HTR-8/SVneo (cell line): ENCODE results near the gene RDH16.
"Not testable (repeated sequence)": the region's sequence is repeated elsewhere in the genome, so short reads cannot be mapped to it uniquely, and the experiment has no call there.

Experiments
- DNase-seq: peaks from one replicate; pipeline ENCODE4 v3.0.0; 2011; ENCODE audit warnings: low spot score, mixed read lengths; ENCODE audit not compliant: insufficient read length
- FAIRE-seq: peaks from 2 replicates; lab custom pipeline; 2011; peaks lifted over from hg19 to GRCh38; lab: Jason Lieb, UNC

Gene RDH16

DNA sequence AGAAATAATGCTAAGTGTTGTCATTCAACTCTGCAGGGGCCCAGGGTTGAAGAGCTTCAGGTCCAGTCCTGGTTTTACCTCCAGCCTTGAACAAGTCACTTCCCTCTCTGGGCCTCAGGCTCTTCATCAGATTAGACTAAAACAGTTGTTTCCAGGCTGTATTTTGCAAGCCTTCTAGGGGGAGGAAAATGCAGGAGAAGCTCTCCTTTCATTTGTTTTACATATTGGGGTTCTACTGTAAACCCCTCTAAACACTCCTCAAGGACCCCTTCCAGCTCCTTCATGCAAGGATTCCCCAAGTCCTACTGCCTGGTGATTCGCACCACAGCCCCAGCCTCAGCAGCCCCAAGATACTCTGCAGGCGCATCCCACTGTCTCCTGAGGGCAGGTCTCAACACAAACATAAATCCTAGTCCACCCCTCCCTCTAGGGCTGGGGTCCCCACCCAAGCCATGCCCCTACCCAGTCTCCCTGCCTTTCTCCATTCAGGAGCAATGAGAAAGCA is 25.9 kb downstream of the RDH16 start:
- FAIRE-seq: no peak
- no peak for DNase-seq

DNA sequence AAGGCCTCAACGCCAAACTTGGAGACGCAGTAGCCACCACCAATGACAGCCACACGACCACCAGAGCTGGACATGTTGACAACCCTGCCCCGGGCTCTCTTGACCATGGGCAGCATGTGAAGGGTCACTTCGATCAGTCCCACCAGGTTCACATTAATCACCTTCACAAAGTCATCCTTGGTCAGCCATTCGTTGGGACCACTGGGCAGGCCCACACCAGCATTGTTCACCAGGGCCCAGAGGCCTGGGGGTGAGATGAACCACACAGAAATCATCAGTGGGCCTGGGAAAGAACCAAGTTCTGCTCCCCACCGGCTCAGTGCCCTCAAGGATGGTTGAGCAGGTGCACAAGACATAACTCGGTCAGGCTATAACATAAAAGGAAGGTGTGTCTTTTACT is 27.2 kb downstream of the RDH16 start:
- no peak for DNase-seq
- FAIRE-seq: no peak

GRCh38 chr12:56929780-56930179 is 27.6 kb downstream of the RDH16 start:
- FAIRE-seq (no peak), DNase-seq (no peak)

DNA sequence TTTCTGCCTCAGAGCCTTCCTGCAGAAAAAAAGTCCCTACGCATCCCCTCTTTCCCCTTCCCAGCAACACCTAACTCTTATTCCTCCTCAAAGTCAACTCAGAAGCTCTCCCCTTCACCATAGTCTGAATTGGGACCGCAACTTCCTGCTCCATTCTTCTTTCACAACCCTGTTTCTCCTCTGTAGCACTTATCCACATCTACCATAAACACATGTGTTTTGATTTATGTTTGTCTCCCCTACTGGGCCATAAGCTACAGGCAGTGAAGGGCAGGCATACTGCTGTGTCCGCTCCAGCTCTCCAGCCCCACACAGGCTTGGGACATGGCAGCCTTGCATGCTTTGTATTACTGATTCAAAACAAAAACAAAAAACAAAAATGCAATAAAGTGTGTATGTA is 29.1 kb downstream of the RDH16 start:
- no peak for DNase-seq
- no peak for FAIRE-seq

- FAIRE-seq (no peak), DNase-seq (no peak)
Observed at GRCh38 chr12:56927281-56927680, 30.1 kb downstream of the RDH16 start.

- DNase-seq: no peak
- FAIRE-seq: no peak
Observed at GRCh38 chr12:56922031-56922430, 35.4 kb downstream of the RDH16 start.

GRCh38 chr12:56921346-56921745 is 36.1 kb downstream of the RDH16 start:
- FAIRE-seq (no peak), DNase-seq (no peak)

DNA sequence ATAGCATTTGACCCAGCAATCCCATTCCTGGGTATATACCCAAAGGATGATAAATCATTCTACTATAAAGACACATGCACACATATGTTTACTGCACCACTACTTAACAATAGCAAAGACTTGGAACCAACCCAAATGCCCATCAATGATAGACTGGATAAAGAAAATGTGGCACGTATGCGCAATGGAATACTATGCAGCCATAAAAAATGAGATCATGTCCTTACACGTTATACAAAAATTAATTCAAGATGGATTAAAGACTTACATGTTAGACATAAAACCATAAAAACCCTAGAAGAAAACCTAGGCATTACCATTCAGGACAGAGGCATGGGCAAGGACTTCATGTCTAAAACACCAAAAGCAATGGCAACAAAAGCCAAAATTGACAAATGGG is 39.3 kb downstream of the RDH16 start:
- not testable (repeated sequence) for DNase-seq, FAIRE-seq

DNA sequence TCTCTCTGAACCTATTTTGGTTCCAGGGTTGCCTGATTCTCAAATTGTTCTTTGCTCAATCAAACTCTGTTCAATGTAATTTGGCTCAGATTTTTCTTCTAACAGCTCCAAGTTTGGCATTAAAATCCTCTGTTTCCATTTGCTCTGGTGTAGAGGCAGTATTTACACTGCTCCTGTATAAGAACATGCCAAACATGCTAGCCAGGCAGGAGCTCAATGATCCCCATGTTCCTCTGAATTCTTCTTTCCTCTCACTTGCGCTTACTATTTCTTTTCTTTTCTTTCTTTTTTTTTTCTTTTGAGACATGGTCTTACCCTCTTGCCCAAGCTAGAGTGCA is 40.4 kb downstream of the RDH16 start:
- DNase-seq (no peak), FAIRE-seq (no peak)

DNA sequence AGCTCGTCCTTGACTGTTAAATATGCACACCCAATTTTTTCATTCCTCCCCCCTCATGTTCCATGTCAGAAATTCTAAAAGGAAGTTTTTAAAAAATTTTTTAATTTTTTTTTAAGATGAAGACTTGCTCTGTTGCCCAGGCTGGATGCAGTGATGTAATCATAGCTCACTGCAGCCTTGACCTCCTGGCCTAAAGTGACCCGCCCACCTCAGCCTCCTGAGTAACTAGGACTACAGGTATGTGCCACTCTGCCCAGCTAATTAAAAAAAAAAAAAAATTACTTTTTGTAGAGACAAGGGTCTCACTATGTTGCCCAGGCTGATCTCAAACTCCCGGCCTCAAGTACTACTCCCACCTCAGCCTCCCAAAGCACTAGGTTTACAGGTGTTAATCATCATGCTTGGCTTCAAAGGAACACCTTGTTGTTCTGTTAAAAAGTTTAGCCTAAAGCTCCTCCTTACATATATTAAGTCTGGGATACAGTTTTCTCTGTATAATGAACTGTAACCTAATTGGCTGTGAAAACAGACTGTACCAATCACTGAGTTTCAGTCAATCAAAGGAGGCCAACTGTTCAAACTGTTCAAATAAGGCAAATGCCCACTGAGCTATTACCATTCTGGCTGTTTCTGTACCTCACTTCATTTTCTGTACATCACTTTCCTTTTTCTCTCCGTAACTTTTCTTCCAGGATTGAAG is 41.0 kb downstream of the RDH16 start:
- FAIRE-seq (no peak), DNase-seq (no peak)

DNA sequence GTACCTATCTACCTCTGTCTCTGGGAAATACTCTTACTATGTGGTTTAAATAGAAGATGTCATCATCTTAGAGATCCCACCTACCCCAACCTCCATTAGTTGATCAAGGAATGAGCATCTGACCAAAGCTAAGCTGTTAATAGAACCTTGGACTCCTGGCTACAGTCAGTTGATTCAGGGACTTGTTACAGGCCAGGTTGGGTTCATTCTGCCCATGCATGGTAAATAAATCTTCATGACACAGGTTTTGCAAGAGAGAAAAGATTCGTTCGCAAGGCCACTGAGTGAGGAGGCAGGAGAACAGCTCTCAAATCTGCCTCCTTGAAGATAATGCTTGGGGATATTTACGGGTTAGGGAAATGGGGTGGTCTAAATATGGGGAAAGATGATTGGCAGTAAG is 42.7 kb downstream of the RDH16 start:
- FAIRE-seq: no peak

DNA sequence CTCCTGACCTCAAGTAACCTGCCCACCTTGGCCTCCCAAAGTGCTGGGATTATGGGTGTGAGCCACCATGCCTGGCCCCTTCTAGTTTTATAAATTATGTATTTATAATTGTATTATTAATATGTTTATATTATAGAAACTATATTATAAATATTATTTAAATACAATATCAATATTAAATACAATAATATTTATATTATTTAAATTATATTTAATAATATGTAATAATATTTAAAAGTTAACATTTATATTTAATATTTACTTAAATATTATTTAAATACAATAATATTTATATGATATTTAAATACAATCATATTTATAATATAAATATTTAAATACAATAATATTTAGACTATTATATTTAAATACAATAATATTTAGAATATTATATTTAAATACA is 43.2 kb downstream of the RDH16 start:
- FAIRE-seq (no peak), DNase-seq (no peak)

More for the DNA sequence above, 42.7 kb downstream of the RDH16 start:
- DNase-seq: no peak

GRCh38 chr12:56909403-56909802 is 48.0 kb downstream of the RDH16 start:
- not testable (repeated sequence) for DNase-seq, FAIRE-seq

- FAIRE-seq: no peak
Observed at GRCh38 chr12:56908136-56908535, 49.3 kb downstream of the RDH16 start.

DNA sequence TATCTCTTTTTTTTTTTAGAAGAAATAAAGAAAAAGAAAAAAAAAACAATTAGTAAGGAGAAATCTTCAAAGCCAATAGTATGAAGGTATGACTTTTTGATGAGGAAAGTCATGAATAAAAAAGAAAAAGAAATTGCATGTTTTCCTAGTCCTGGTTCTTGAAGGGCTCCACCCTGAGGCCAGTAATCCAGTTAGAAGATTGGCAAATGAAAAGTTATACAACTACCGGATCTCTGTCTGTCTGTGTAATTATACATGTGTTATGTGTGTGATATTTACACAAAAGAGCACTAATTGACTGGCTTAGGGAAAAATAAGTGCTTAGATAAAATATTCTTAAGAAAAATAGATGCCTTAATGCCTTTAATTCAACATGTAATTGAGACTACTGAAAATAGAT is 51.6 kb downstream of the RDH16 start:
- DNase-seq (no peak), FAIRE-seq (no peak)

More at GRCh38 chr12:56908136-56908535, 49.3 kb downstream of the RDH16 start:
- DNase-seq: no peak

DNA sequence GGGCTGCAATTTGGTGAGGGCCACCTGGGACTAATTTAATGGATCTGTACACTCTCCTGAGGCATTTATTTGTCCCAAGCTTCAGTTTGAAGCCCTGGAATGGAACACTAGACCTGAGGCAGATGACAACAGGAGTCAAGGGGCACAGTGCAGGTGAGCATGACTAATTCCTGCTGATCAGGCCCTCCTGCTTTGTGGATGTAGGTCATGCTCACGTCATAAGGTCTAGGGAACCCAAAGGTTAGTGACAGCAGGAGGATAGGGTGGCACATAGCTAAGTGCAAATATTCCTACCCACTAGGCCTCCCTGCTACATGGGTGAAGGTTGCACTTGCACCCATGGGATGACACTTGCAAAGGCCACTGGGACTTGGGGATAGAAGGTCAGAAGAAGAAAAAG is 54.0 kb downstream of the RDH16 start:
- DNase-seq: no peak
- no peak for FAIRE-seq
